Measurements from ENCODE around the gene RTBDN.
"Not testable (repeated sequence)": the region's sequence is repeated elsewhere in the genome, so short reads cannot be mapped to it uniquely, and the experiment has no call there.

RTBDN gene

DNA sequence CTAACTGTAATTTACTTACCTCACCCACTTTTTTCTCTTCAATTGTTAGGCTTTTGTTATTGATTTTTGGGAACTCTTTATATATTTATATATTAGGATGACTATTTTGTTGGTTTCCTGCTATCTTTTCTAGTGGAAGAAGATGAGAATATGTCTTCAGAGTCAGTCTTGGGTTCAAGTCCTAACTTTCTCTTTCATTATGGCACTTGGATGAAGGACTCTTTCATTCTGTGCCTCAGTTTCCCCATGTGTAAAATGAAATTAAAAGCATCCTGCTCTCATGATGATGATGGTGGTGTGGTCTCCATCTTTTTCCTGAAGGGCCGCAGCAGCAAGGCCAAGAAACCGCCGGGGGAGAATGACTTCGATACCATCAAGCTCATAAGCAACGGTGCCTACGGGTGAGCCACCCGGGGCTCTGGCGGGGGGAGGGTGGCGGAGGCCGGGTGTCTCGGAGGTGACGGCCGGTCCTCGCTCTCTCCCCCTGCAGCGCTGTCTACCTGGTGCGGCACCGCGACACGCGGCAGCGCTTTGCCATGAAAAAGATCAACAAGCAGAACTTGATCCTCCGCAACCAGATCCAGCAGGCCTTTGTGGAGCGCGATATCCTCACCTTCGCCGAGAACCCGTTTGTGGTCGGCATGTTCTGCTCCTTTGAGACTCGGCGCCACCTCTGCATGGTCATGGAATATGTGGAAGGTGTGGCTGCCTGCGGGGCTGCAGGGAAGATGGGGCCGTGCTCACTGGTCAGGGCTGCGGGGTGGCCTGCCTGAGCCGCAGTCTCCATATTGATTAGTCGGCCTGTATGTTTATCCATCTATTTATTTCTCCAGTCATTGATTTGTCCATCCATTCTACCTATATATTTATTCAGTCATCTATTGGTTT lies 23.9 kb upstream of the RTBDN start:
- Histone ChIP-seq H2AFZ (no peak overlapping the region), H3K4me2 (ENCODE audit: low read length) (no peak overlapping the region), H3K79me2 (no peaks in the 10 kb centered on the region), H3K4me3 (ENCODE audit: low read depth, low read length) (no peak overlapping the region), H3K9me3 (ENCODE audit: control insufficient read depth, low read length) (peaks cover 3% of the 10 kb centered on the region), H3K27me3 (ENCODE audit: control insufficient read depth, insufficient read depth, low read length) (no peaks in the 10 kb centered on the region), H3K4me1 (no peaks in the 10 kb centered on the region), H3K36me3 (ENCODE audit: control insufficient read depth, insufficient read depth, low read length) (no peaks in the 10 kb centered on the region), H3K9ac (no peak overlapping the region), H3K27ac (no peak overlapping the region)
- TF ChIP-seq CTCF (IDR thresholded peaks at IDR 0.05), result no peak

GRCh38 chr19:12856653-12857052 lies 22.3 kb upstream of the RTBDN start:
- no peak for TF ChIP-seq CTCF (IDR thresholded peaks at IDR 0.05)
- Histone ChIP-seq H3K79me2 (no peaks in the 10 kb centered on the region), H2AFZ (no peak overlapping the region), H3K27ac (no peak overlapping the region), H3K4me3 (ENCODE audit: low read depth, low read length) (no peak overlapping the region), H3K4me2 (ENCODE audit: low read length) (no peak overlapping the region), H3K9me3 (ENCODE audit: control insufficient read depth, low read length) (peaks cover 3% of the 10 kb centered on the region), H3K9ac (no peak overlapping the region), H3K36me3 (ENCODE audit: control insufficient read depth, insufficient read depth, low read length) (no peaks in the 10 kb centered on the region), H3K27me3 (ENCODE audit: control insufficient read depth, insufficient read depth, low read length) (no peaks in the 10 kb centered on the region), H3K4me1 (no peaks in the 10 kb centered on the region)

- Histone ChIP-seq H3K79me2 (no peaks in the 10 kb centered on the region), H3K36me3 (ENCODE audit: control insufficient read depth, insufficient read depth, low read length) (no peaks in the 10 kb centered on the region), H3K27ac (no peak overlapping the region), H3K4me1 (peaks cover 4% of the 10 kb centered on the region), H2AFZ (peak overlapping the region; percentile 79), H3K4me3 (ENCODE audit: low read depth, low read length) (no peak overlapping the region), H3K9ac (no peak overlapping the region), H3K4me2 (ENCODE audit: low read length) (peak overlapping the region; percentile 67), H3K9me3 (ENCODE audit: control insufficient read depth, low read length) (no peaks in the 10 kb centered on the region), H3K27me3 (ENCODE audit: control insufficient read depth, insufficient read depth, low read length) (no peaks in the 10 kb centered on the region)
- TF ChIP-seq CTCF (IDR thresholded peaks at IDR 0.05), result peak; percentile 100
Observed at GRCh38 chr19:12847159-12848139, 13.1 kb upstream of the RTBDN start.

- H3K27me3 ChIP-seq (ENCODE audit: control insufficient read depth, insufficient read depth, low read length); H3K4me1 ChIP-seq; H3K9me3 ChIP-seq (ENCODE audit: control insufficient read depth, low read length); H3K4me2 ChIP-seq (ENCODE audit: low read length); H3K36me3 ChIP-seq (ENCODE audit: control insufficient read depth, insufficient read depth, low read length); H2AFZ ChIP-seq; H3K4me3 ChIP-seq (ENCODE audit: low read depth, low read length); H3K79me2 ChIP-seq; H3K27ac ChIP-seq; H3K9ac ChIP-seq: not testable (repeated sequence)
Observed at GRCh38 chr19:12846613-12847012, 12.2 kb upstream of the RTBDN start.

All from parathyroid adenoma (tissue), 2 donors.